Stimulated activated naive CD8-positive, alpha-beta T cell treated with anti-CD3 and anti-CD28 coated beads, Interleukin-15, Interleukin-2, amounts not matched to agents 100 ng/mL and 50 ng/mL, for 24 hours (primary cell): Measurements from ENCODE around the gene TECR.
"Not testable (repeated sequence)": the region's sequence is repeated elsewhere in the genome, so short reads cannot be mapped to it uniquely, and the experiment has no call there.

Experiments used
- H3K27ac Mint-ChIP-seq: one replicate; pipeline ENCODE4 v1.8.0; 2021; ENCODE audit warnings: mild to moderate bottlenecking, mixed read lengths
- H3K27me3 Mint-ChIP-seq: one replicate; pipeline ENCODE4 v1.8.0; 2021; ENCODE audit warnings: mixed read lengths
- H3K36me3 Mint-ChIP-seq: one replicate; pipeline ENCODE4 v1.8.0; 2021; ENCODE audit warnings: low read depth, mixed read lengths
- H3K4me1 Mint-ChIP-seq: one replicate; pipeline ENCODE4 v1.8.0; 2021; ENCODE audit warnings: low read depth, mixed read lengths
- H3K4me3 Mint-ChIP-seq: one replicate; pipeline ENCODE4 v1.8.0; 2021; ENCODE audit warnings: mild to moderate bottlenecking, mixed read lengths
- H3K9me3 Mint-ChIP-seq: one replicate; pipeline ENCODE4 v1.8.0; 2021; ENCODE audit warnings: mixed read lengths

The TECR gene

GRCh38 chr19:14542711-14543328, 13.4 kb downstream of the TECR start:
- Mint-ChIP-seq H3K4me1 (peaks cover 13% of the 10 kb centered on the region), H3K27ac (no peak overlapping the region), H3K4me3 (no peak overlapping the region), H3K36me3 (peaks cover 8% of the 10 kb centered on the region), H3K27me3 (no peaks in the 10 kb centered on the region), H3K9me3 (no peaks in the 10 kb centered on the region)

GRCh38 chr19:14544047-14544446, 14.7 kb downstream of the TECR start:
- Mint-ChIP-seq H3K27ac (no peak overlapping the region), H3K36me3 (peaks cover 8% of the 10 kb centered on the region), H3K4me1 (peaks cover 9% of the 10 kb centered on the region), H3K27me3 (no peaks in the 10 kb centered on the region), H3K4me3 (no peak overlapping the region), H3K9me3 (no peaks in the 10 kb centered on the region)

GRCh38 chr19:14544977-14545715, 15.8 kb downstream of the TECR start:
- no peak overlapping the region for H3K4me3 Mint-ChIP-seq

GRCh38 chr19:14545716-14546082, 16.3 kb downstream of the TECR start:
- Mint-ChIP-seq H3K36me3 (peaks cover 7% of the 10 kb centered on the region), H3K9me3 (no peaks in the 10 kb centered on the region), H3K27ac (no peak overlapping the region), H3K4me3 (no peak overlapping the region), H3K27me3 (no peaks in the 10 kb centered on the region), H3K4me1 (peaks cover 14% of the 10 kb centered on the region)

More at GRCh38 chr19:14544977-14545715, 15.8 kb downstream of the TECR start:
- Mint-ChIP-seq H3K27ac (peak overlapping the region; percentile 30), H3K4me1 (peaks cover 9% of the 10 kb centered on the region), H3K36me3 (peaks cover 7% of the 10 kb centered on the region), H3K27me3 (no peaks in the 10 kb centered on the region), H3K9me3 (no peaks in the 10 kb centered on the region)

- peaks cover 7% of the 10 kb centered on the region for H3K36me3 Mint-ChIP-seq
- no peaks in the 10 kb centered on the region for H3K9me3 Mint-ChIP-seq
- no peak overlapping the region for H3K27ac Mint-ChIP-seq
- peaks cover 42% of the 10 kb centered on the region for H3K4me1 Mint-ChIP-seq
- no peak overlapping the region for H3K4me3 Mint-ChIP-seq
- no peaks in the 10 kb centered on the region for H3K27me3 Mint-ChIP-seq
These were observed 20.9 kb downstream of the TECR start for GRCh38 chr19:14550201-14550754.

- H3K4me3 Mint-ChIP-seq, H3K27me3 Mint-ChIP-seq, H3K9me3 Mint-ChIP-seq: not testable (repeated sequence)
- peak overlapping the region; percentile 52 for H3K27ac Mint-ChIP-seq
- peaks cover 12% of the 10 kb centered on the region for H3K36me3 Mint-ChIP-seq
- peaks cover 50% of the 10 kb centered on the region for H3K4me1 Mint-ChIP-seq
These were observed 22.0 kb downstream of the TECR start for GRCh38 chr19:14551134-14552005.

- not testable (repeated sequence) for H3K27me3 Mint-ChIP-seq, H3K27ac Mint-ChIP-seq, H3K9me3 Mint-ChIP-seq, H3K36me3 Mint-ChIP-seq, H3K4me3 Mint-ChIP-seq
- peaks cover 54% of the 10 kb centered on the region for H3K4me1 Mint-ChIP-seq
These were observed 22.6 kb downstream of the TECR start for GRCh38 chr19:14552006-14552360.

- Mint-ChIP-seq H3K4me3 (no peak overlapping the region), H3K9me3 (no peaks in the 10 kb centered on the region), H3K27ac (no peak overlapping the region), H3K4me1 (peaks cover 54% of the 10 kb centered on the region), H3K27me3 (no peaks in the 10 kb centered on the region), H3K36me3 (peaks cover 9% of the 10 kb centered on the region)
These were observed 23.9 kb downstream of the TECR start for GRCh38 chr19:14553042-14553938.

GRCh38 chr19:14553939-14554243, 24.5 kb downstream of the TECR start:
- Mint-ChIP-seq H3K27ac (no peak overlapping the region), H3K9me3 (no peaks in the 10 kb centered on the region), H3K4me1 (peaks cover 54% of the 10 kb centered on the region), H3K27me3 (no peaks in the 10 kb centered on the region), H3K36me3 (peaks cover 9% of the 10 kb centered on the region), H3K4me3 (no peak overlapping the region)

GRCh38 chr19:14554382-14554812, 25.0 kb downstream of the TECR start:
- no peaks in the 10 kb centered on the region for H3K27me3 Mint-ChIP-seq
- H3K27ac Mint-ChIP-seq, result peak overlapping the region; percentile 40
- no peak overlapping the region for H3K4me3 Mint-ChIP-seq
- H3K4me1 Mint-ChIP-seq, result peaks cover 54% of the 10 kb centered on the region
- no peaks in the 10 kb centered on the region for H3K9me3 Mint-ChIP-seq
- peaks cover 9% of the 10 kb centered on the region for H3K36me3 Mint-ChIP-seq

- Mint-ChIP-seq H3K4me3 (peak overlapping the region; percentile 13), H3K27ac (no peak overlapping the region)
These were observed 26.7 kb downstream of the TECR start for GRCh38 chr19:14555918-14556661.

GRCh38 chr19:14556662-14557188, 27.3 kb downstream of the TECR start:
- no peaks in the 10 kb centered on the region for H3K27me3 Mint-ChIP-seq
- no peak overlapping the region for H3K27ac Mint-ChIP-seq
- peaks cover 5% of the 10 kb centered on the region for H3K36me3 Mint-ChIP-seq
- peaks cover 43% of the 10 kb centered on the region for H3K4me1 Mint-ChIP-seq
- H3K4me3 Mint-ChIP-seq, result no peak overlapping the region
- no peaks in the 10 kb centered on the region for H3K9me3 Mint-ChIP-seq

More at GRCh38 chr19:14555918-14556661, 26.7 kb downstream of the TECR start:
- Mint-ChIP-seq H3K4me1 (peaks cover 46% of the 10 kb centered on the region), H3K9me3 (no peaks in the 10 kb centered on the region), H3K36me3 (peaks cover 5% of the 10 kb centered on the region), H3K27me3 (no peaks in the 10 kb centered on the region)

GRCh38 chr19:14558370-14559066, 29.1 kb downstream of the TECR start:
- H3K9me3 Mint-ChIP-seq, result no peaks in the 10 kb centered on the region
- H3K4me1 Mint-ChIP-seq, result peaks cover 35% of the 10 kb centered on the region
- H3K36me3 Mint-ChIP-seq, result peaks cover 5% of the 10 kb centered on the region
- H3K27ac Mint-ChIP-seq, result no peak overlapping the region
- no peaks in the 10 kb centered on the region for H3K27me3 Mint-ChIP-seq
- H3K4me3 Mint-ChIP-seq, result no peak overlapping the region
